Measurements from ENCODE around the gene COMT.

Gene COMT

DNA sequence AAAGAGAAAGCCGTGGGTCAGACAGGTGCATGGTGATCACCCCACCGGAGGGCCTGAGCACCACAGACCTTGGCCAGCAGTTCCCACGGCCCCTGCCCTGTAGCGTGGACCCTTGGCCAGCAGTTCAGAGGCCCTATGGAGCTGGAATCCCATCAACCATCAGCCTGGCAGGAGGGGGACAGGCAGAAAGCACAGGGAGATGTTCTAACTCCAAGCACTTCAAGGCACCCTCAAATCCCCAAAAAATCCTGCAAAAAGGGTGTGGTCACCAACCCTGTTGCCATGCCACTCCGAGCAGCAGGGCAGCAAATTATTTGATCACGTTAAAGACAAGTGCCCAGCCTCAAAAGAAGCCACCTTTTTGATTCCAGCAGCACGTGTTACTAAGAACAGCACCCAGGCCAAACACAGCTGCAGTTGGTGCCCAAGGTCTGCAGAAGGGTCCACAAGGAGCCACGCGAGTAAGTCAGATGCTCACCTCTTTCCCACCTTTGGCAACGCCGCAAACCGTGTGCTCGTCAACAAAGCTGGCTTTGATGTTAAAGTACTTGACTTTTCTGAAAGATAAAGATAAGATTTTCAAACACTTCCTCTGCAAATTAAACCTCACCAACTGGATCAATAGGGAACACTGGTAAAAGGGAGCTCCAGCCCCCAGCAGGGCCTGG is 26.2 kb upstream of the COMT start:
- TF ChIP-seq GATA3 (IDR thresholded peaks at IDR 0.05; ENCODE audit: low read depth, low read length): no peak
- no peak for TF ChIP-seq GATA2 (IDR thresholded peaks at IDR 0.05; ENCODE audit: low read depth, low read length)

DNA sequence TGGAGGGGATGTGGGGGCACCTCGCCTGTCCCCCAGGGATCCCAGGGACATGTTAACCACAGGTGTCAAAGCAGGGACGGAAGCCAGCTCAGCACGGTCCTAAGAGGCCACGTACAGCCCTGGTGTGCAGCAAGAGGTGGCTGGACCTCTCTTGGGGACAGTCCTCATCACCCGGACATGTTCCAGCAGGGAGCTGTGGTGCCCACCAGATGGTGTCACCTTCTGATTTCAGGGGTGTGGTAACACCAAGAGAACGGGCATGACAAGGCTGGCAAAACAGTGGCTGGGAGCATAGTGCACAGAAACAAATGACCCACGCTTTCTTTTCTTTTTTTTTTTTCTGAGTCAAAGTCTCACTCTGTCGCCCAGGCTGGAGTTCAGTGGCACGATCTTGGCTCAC is 25.6 kb upstream of the COMT start:
- no peak for TF ChIP-seq GATA3 (IDR thresholded peaks at IDR 0.05; ENCODE audit: low read depth, low read length)
- TF ChIP-seq GATA2 (IDR thresholded peaks at IDR 0.05; ENCODE audit: low read depth, low read length): no peak

DNA sequence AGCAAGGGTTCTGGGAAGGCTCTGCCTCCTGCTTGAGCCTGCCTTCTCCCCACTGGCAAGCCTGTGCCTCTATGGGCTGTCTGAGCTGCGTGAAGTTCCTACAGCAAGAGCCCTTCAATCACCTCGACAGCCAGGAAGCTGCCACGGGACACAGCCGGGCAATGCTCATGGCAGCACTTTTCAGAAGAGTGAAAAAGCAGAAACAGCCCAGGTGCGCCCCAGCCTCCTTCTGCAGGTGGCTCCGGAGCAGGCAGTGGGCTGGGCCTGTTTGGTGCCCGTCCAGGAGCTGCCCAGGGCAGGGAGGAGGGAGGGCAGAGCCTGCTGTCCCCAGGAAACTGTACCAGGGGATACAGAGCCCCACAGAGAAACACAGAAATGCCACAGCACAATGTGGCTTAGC is 24.6 kb upstream of the COMT start:
- TF ChIP-seq GATA3 (IDR thresholded peaks at IDR 0.05; ENCODE audit: low read depth, low read length) (no peak), GATA2 (IDR thresholded peaks at IDR 0.05; ENCODE audit: low read depth, low read length) (no peak)

DNA sequence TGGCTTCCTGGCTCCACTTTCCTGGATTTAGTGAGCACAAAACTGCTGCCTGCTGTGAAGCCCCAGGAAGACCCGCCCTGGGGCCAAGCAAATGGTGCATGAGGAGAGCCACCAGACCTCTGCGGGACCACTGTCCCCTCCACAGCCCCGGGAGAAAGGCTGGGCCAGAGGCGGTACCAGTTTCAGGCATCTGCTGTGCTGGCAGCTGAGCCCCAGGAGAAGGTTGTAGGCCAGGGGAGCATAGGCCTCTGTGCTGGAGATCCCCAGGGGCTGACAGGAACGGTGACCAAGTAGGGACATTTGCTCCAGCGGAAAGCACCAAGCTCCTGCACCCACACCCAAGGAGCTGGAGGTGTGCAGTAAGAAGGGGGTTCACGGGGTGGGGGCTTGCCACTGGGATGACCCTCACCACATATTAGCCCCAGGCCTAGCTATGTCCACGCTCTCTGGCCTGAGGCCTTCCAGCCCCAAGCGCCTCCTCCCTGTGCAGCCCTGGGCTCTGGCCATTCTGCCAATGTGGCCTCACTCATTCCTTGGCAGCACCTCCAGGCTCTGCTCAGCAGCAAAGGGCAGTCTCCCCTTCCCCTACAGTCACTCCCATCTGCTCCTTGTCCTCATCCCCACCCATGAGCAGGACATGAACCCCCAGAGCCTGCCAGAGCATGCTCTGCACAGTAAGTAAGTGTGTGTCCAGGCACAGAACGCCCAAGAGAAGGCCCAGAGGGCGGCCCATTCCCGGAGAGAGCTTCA is 24.0 kb upstream of the COMT start:
- TF ChIP-seq GATA3 (IDR thresholded peaks at IDR 0.05; ENCODE audit: low read depth, low read length): no peak
- TF ChIP-seq GATA2 (IDR thresholded peaks at IDR 0.05; ENCODE audit: low read depth, low read length): no peak

DNA sequence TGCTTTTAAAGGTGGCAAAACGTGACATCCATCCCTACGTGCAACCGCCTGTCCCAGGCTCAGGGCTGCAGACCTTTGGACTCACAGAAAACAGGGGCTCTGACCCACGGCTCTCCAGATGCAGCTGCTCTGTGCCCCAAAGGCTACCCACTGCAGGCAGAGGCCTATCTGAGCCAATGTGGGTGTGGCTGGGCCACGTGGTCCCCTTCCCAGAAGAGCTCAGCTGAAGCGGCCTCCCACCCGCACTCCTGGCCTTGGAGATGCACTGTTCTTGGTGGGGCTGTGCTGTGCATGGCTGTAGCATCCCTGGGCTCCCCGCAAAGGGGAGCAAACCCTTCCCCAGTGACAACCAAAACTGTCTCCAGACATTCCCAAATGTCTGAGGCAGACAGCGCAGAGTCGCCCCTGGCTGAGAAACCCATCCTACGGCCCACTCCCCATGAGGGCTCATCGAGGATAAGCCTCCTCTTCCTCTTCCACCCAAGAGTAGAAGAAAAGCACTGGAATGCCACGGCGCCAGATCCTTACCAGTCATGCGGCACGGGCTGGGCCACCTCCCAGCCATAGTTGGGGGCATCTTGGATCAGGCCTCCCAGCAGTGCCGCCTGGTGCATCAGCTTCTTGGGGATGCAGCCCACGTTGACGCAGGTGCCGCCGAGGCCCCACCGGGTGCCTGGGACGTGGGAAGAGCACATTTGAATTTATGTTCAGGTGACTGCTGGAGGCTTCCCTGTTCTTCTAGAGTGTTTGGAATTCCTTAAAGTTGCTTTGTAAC is 23.1 kb upstream of the COMT start:
- TF ChIP-seq GATA3 (IDR thresholded peaks at IDR 0.05; ENCODE audit: low read depth, low read length) (no peak), GATA2 (IDR thresholded peaks at IDR 0.05; ENCODE audit: low read depth, low read length) (no peak)

DNA sequence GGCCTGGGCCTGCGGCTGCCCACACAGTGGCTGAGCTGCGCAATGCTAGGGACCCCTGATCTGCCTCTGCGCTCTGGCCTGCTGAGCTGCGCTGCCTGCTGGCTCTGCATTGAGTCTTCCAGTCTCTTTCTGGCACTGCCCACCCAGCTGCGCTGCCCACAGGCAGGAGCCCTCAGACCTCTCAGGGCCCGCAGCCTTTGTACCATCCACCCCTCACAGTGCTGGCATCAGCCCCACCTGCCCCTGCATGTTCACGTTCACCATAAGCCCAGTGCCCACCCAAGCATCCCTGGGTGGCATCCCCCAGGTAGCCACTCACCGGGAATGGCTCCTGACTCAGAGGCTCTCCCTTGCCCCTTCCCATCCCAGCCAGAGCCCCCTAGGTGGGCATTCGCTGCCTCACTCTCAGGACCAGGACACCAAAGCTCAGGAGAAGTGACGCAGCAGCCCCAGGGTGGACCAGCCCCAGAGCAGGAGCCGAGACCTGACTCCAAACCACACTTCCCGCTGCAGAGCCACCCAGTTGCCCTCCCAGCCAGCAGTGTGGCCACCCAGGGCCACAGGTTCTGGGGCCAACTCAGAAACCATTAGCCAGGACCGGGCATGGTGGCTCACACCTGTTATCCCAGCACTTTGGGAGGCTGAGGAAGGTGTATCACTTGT is 21.7 kb upstream of the COMT start:
- TF ChIP-seq GATA2 (IDR thresholded peaks at IDR 0.05; ENCODE audit: low read depth, low read length) (no peak), GATA3 (IDR thresholded peaks at IDR 0.05; ENCODE audit: low read depth, low read length) (no peak)

DNA sequence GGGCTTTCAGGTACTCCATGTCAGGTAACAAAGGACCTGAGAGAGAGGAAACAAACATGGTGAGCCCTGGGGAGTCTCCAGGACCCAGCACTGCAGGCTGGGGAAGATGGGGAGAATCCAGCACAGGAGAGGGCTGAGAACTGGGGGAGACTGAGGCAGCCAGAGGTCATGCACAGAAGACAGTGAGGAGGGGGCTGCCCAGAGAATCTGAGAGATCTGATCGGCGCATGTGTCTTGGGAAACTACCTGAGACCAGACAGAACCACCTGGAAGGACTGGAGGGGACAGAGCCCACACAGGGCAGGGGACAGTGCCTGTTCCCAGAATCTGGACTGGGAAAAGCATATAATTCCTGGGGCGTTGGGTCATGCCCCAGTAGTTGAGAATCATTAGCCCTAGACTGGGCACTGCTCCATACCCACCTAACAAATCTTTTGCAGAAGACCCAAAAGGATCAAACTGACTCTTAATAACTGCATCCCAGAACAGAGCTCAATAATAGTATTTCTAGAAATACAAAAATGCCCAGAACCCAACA is 20.0 kb upstream of the COMT start:
- no peak for TF ChIP-seq GATA3 (IDR thresholded peaks at IDR 0.05; ENCODE audit: low read depth, low read length)

DNA sequence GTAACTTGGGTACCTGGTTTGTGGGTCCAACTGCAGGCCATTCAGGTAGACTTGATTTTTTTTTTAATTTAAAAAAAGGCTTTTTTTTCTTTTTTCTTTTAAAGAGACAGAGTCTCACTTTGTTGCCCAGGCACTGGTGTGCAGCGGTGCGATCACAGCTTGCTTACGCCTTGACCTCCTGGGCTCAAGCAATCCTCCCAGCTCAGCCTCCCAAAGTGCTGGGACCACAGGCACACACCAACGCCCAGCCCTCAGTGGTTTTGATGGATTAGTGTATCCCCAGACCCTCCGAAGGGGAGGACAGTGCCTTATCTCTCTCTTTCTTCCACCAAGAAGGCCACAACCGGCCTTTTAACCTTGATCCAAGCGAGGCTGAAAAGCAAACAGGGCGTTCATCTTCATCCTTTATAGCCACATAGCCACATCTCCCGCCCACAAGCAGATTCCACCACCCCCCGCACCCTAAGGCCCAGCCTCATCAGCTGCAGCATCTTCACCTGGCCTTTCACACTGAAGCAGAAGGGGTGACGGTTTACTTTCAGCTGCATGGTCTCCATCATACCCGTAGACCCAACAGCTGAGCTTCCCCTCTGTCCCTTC is 17.6 kb upstream of the COMT start:
- TF ChIP-seq GATA2 (IDR thresholded peaks at IDR 0.05; ENCODE audit: low read depth, low read length): no peak
- no peak for TF ChIP-seq GATA3 (IDR thresholded peaks at IDR 0.05; ENCODE audit: low read depth, low read length)

DNA sequence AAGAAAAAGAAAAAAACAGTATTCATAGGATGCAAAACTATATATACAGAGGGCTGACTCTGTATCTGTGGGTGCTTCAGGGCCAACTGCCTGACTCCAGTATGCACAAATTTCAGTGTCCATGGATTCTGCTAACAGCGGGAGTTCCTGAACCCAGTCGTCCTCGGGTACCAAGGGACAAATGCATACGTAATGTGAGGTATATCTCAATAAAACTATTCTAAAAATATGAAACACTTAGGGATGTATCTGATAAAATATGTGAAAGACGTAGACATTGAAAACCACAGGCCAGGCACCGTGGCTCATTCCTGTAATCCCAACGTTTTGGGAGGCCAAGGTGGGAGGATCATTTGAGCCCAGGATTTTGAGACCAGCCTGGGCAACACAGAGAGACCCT is 13.9 kb upstream of the COMT start:
- TF ChIP-seq GATA2 (IDR thresholded peaks at IDR 0.05; ENCODE audit: low read depth, low read length) (no peak), GATA3 (IDR thresholded peaks at IDR 0.05; ENCODE audit: low read depth, low read length) (no peak)

DNA sequence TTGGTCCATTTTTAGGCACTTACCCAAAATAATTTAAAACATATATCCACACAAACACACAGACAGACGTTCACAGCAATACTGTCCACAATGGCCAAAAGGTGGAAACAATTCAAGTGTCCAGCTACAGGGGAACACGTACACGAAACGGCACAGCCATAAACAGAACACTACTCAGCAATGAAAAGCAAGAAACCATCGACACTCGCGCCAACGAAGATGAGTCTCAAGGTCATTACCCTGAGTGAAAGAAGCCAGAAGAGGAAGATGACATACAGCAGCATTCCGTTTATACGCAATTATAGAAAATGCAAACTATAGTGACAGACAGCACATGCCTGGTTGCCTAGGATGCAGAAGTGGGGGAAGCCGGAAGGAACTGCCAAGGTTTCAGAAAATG is 13.4 kb upstream of the COMT start:
- TF ChIP-seq GATA3 (IDR thresholded peaks at IDR 0.05; ENCODE audit: low read depth, low read length) (no peak), GATA2 (IDR thresholded peaks at IDR 0.05; ENCODE audit: low read depth, low read length) (no peak)

DNA sequence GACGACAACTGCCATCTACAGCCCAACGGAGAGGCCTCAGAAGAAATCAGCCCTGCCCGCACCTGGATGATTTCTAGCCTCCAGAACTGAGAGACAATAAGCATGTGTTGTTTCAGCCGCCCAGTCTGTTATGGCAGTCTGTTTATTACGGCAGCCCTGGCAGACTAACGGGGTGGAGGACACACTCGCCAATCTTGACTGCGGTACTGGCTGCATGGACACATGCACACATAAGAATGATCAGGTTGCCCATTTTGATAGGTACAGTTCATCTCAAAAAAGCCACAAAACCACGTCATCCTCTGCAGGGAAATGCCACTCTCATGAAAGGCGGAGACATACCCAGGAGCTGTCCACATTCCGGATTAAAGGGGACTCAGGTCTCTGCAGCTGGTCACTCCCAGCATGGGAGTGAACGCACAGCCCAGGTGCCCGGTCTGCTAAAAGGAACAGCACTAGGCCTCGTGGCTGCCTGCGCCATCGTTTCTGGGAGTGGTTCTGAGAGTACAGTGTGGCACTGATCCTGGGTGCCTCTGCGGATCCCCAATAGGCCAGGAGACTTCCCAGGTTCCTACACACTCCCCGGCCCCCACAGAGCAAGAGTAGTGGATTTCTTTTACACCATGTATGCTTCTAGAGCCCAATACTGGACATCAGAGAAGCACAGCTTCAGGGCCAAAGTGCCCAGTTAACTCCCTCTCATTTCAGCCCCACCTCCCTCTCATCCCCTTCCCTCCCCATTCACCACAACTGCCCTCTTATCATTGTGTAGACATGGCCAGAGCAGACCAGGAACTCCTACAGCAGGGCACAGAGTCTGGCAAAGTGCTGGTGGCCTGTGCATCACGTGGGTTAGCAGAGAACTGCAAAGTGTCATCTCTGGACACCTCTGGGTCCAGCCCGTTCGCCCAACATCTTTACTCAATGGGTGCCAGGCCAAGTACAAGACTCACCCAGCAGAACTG is 11.7 kb upstream of the COMT start:
- TF ChIP-seq GATA3 (IDR thresholded peaks at IDR 0.05; ENCODE audit: low read depth, low read length) (no peak), GATA2 (IDR thresholded peaks at IDR 0.05; ENCODE audit: low read depth, low read length) (no peak)

DNA sequence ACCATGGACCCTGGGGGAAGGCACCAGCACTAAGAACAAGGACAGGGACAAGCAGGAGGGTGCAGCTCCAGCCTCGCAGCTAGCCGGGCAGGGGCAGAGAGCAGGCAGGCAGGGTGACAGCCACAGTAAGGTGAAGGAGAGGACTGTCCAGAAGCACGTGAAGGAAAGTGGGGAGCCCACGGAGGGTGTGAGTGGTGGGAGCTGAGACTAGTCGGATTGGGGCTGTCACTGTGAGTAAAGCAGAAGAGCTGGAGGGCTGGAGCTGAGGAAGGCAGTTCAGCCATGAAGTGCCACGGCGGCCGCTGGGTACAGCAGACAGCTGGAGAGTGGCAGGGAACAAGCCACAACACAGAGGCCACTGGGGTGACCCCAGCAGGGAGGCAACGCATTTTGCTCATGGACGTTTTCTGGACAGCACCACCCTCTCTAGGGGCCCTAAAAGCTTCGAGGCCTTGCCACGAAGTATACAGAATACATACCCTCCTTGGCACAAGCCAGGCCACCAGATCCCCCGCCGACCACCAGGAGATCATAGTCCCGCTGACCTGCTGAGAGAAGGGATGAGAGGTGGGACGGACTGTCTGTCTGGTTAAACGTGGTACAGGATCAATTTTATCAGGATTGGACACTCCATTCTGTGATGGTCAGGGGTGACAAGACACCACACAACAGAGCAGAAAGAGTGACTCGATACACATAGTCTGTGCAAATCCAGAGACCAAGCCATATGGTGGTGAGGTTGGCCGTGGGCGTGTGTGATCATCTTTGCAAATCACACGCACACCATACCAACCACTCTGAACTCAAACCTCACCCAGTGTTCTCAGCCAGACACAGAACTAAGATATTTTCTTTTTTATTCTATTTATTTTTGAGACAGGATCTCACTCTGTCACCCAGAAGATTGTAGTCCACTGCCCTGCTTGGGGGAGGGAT is 10.8 kb upstream of the COMT start:
- TF ChIP-seq GATA2 (IDR thresholded peaks at IDR 0.05; ENCODE audit: low read depth, low read length) (no peak), GATA3 (IDR thresholded peaks at IDR 0.05; ENCODE audit: low read depth, low read length) (no peak)
